Adrenal gland (tissue), 5 donors: Measurements from ENCODE around the gene DMBX1.

Source experiments
- CTCF ChIP-seq, 6 experiments: fragments of 450-650 bp in 4 of 6; fragments of 200-600 bp in 2 of 6; sonication (generic) in 1 of 6; IDR thresholded peaks; 1 replicate in 5 of 6; 2 replicates in 1 of 6; pipeline versions ENCODE4 v1.5.1 to v1.8.0; 2016 to 2021; ENCODE audit warnings: antibody characterized with exemption in 6 of 6, mild to moderate bottlenecking in 2 of 6, moderate library complexity in 1 of 6
- POLR2A ChIP-seq, 2 donors: fragments of 450-650 bp; IDR thresholded peaks; one replicate each; pipeline ENCODE4 v1.6.1; 2017; ENCODE audit warnings: antibody characterized with exemption in 2 of 2, mild to moderate bottlenecking in 2 of 2, moderate library complexity in 1 of 2
- donor health status: DM: no; HTN: no; CAD: no.

GRCh38 chr1:46466477-46467182 is 23.0 kb upstream of the DMBX1 start:
- no peak for TF ChIP-seq CTCF (IDR thresholded peaks at IDR 0.05)
- TF ChIP-seq POLR2A (IDR thresholded peaks at IDR 0.05), result no peak
